Measurements from ENCODE around the gene AMPD3. TPM values are rescaled to one million over a fixed set of nuclear protein-coding genes. Genes with fewer than 3 reads are reported as not detected.

AMPD3 gene
- total and polyA plus RNA-seq, 10 donors: 9.3 to 54.7 (median 25.2) TPM

- intact Hi-C loops (cut with DNase I; ENCODE audit: low total_unique reads): no loop called here
- peak within 1 kb of the TSS; percentile 76 to 95 (median 94) for H3K27ac ChIP-seq
These were observed 86.0 kb downstream of the AMPD3 start, which contains the start of gene RNF141 for GRCh38 chr11:10540915-10541560. RNF141 (minus strand) TSS chr11:10541187; CDS start chr11:10534158, 7,029 bp downstream.

GRCh38 chr11:10541561-10541930 is 86.5 kb downstream of the AMPD3 start:
- Histone ChIP-seq H3K9me3 (peaks cover 0 to 13% (median 6%) of the 10 kb centered on the region in 8 donors), H3K27ac (peak overlapping the region in 7 of 8 donors; percentile 91 to 95 (median 94)), H3K4me1 (peaks cover 10 to 68% (median 44%) of the 10 kb centered on the region in 6 donors), H3K4me3 (peak overlapping the region in 7 of 8 donors; percentile 68 to 84 (median 77)), H3K36me3 (no peaks in the 10 kb centered on the region), H3K27me3 (replicated peaks in 1 of 7) (no peaks in the 10 kb centered on the region)
- no peak for DNase-seq
- no peak for TF ChIP-seq CTCF (IDR thresholded peaks at IDR 0.05 in 8 of 11, conservative IDR thresholded peaks at IDR 0.05 in 3 of 11)
- no peak for TF ChIP-seq POLR2AphosphoS5 (IDR thresholded peaks at IDR 0.05)
- TF ChIP-seq POLR2A (IDR thresholded peaks at IDR 0.05): no peak
- 65 to 69% (median 69%) methylated on average over 5 of the region's 5 CpGs for WGBS, 5 donors
- intact Hi-C loops (cut with DNase I; ENCODE audit: low total_unique reads): no loop called here

More at GRCh38 chr11:10540915-10541560, 86.0 kb downstream of the AMPD3 start, which contains the start of gene RNF141:
- peaks cover 0 to 13% (median 6%) of the 10 kb centered on the region in 8 donors for H3K9me3 ChIP-seq
- TF ChIP-seq CTCF (IDR thresholded peaks at IDR 0.05 in 8 of 11, conservative IDR thresholded peaks at IDR 0.05 in 3 of 11) (peak; percentile 75 to 96 (median 92)), POLR2AphosphoS5 (IDR thresholded peaks at IDR 0.05) (peak; percentile 98 to 99 (median 99)), POLR2A (IDR thresholded peaks at IDR 0.05) (peak; percentile 18 to 93 (median 93))
- no peaks in the 10 kb centered on the region for H3K36me3 ChIP-seq
- peak; percentile 99 for DNase-seq
- peaks cover 10 to 73% (median 49%) of the 10 kb centered on the region in 6 donors for H3K4me1 ChIP-seq
- 1 to 8% (median 1%) methylated on average over 13 to 54 of the region's 54 CpGs for whole genome bisulfite sequencing, 5 donors
- no peaks in the 10 kb centered on the region for H3K27me3 ChIP-seq (replicated peaks in 1 of 7)
- H3K4me3 ChIP-seq: peak within 1 kb of the TSS; percentile 68 to 84 (median 76)

GRCh38 chr11:10542776-10543175 is 87.7 kb downstream of the AMPD3 start:
- WGBS, 5 donors: 86 to 92% (median 91%) methylated on average over 3 of the region's 3 CpGs
- intact Hi-C loops (cut with DNase I; ENCODE audit: low total_unique reads): no loop called here
- peaks cover 0 to 13% (median 6%) of the 10 kb centered on the region in 8 donors for H3K9me3 ChIP-seq

More at GRCh38 chr11:10542776-10543175, 87.7 kb downstream of the AMPD3 start:
- Histone ChIP-seq H3K4me3 (no peak overlapping the region), H3K36me3 (no peaks in the 10 kb centered on the region), H3K4me1 (peaks cover 10 to 55% (median 40%) of the 10 kb centered on the region in 6 donors), H3K27ac (no peak overlapping the region), H3K27me3 (replicated peaks in 1 of 7) (no peaks in the 10 kb centered on the region)
- DNase-seq: no peak
- TF ChIP-seq CTCF (IDR thresholded peaks at IDR 0.05 in 8 of 11, conservative IDR thresholded peaks at IDR 0.05 in 3 of 11) (no peak), POLR2A (IDR thresholded peaks at IDR 0.05) (no peak), POLR2AphosphoS5 (IDR thresholded peaks at IDR 0.05) (no peak)
